ENCODE results near the gene SENP7.

- TF ChIP-seq CTCF (IDR thresholded peaks at IDR 0.05; ENCODE audit: low read length) (no peak), EZH2 (IDR thresholded peaks at IDR 0.05; ENCODE audit: borderline replicate concordance, low read length) (no peak)
Measured at GRCh38 chr3:101458387-101458786, 54.6 kb downstream of the SENP7 start.
